NCI-H2081 treated with DMSO at 0.1 percent for 48 hours (cell line): ENCODE results near the gene TAS1R2.
"Not testable (repeated sequence)": the region's sequence is repeated elsewhere in the genome, so short reads cannot be mapped to it uniquely, and the experiment has no call there.

Experiments used
- DNase-seq: peaks from one replicate; lab custom pipeline; 2025; lab: John Stamatoyannopoulos, UW

Gene TAS1R2

DNA sequence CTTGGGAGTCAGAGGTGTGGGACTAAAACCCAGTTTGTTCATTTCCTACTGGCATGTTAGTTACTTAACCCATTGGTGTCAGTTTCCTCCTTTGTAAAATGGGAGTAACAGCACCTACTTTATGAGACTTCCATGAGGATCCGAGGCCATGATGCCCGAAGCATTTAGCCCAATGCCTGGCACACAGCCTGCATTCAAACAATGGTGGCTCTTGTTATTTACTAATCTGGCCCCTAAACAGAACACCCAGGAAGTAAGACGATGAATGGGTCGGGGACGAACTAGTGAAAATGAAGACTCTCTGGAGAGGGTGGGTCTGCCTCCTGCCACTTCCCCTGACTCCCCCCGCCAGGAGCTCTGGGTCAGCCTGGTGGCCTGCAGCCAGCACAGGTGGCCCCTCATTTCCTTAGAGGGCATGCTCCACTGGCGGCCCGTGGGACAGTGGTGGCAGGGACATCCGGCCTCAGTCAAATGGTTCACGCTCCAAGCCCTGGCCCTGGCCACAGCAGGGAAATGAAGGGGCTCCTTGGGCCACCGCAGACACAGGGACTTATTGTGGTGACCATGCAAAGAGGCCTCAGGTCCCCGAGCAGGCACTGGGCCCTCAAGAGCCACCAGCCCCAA, 9.5 kb upstream of the TAS1R2 start:
- DNase-seq: no peak

DNA sequence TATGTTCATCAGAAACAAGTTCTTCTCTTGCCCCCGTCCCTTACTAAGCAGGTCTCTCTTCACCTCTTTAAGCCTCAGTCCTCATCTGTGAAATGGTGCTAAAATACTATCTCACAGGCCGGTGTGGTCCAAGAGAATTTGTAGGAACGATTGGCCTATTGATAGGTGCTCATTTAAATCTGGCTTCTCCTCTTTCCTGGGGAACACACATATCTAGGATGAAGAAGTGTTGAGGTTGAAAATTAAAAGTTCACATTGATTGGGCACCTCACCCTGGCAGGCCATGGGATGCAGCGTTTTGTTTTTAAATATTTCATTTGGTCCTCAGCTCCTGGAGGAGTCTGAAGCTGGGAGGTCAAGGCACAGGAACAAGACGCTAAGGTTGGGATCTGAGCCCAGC, 8.9 kb upstream of the TAS1R2 start:
- no peak for DNase-seq

DNA sequence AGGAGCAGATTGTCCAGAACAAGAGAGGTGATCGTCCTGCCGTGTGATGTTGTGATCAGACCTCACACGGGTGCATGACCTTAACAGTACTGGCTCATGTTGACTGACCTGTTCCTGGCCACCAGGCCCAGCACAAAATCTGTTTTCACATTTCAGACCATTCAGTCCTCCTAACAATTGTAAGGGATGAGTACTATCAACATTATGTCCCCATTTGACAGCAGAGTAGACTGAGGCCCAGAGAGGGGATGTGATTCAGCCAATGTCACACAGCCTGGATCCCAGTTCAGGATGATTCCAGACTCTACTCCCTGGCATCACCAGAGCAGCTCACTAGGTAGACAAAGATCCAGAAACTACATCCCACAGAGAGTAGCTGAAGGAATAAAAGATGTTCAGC, 7.4 kb upstream of the TAS1R2 start:
- DNase-seq: no peak

DNA sequence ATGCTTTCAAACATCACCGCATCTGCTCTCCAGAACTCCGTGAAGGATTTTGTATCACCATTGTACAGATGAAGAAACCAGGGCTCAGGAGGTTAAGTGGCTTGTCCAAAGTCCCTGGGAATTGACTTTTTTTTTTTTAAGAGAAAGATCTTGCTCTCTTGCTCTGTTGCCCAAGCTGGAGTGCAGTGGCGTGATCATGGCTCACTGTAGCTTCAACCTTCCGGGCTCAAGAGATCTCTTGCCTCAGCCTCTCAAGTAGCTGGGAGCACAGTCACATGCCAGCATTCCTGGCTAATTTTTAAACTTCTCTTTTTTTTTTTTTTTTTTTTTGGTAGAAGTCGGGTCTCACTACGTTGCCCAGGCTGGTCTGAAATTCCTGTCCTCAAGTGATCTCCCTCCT, 6.9 kb upstream of the TAS1R2 start:
- no peak for DNase-seq

DNA sequence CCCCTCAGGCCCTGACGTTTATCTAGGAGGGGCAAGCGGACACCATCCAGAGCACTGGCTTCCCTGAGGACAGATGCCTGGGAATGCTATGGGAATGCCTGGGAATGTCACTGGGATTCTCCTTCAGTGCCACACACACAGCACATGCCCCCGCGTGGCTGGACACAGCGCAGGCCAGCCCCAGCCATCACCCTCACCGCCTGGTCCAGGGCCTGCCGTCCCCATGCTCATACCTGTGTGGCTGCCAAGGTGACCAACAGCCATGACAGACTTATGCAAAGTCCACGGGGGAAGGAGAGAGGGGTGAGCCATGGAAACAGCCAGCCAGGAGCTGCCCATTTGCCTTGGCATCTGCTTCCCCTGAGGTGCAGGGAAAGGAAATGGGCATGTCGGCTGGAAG, 5.7 kb upstream of the TAS1R2 start:
- DNase-seq: no peak

DNA sequence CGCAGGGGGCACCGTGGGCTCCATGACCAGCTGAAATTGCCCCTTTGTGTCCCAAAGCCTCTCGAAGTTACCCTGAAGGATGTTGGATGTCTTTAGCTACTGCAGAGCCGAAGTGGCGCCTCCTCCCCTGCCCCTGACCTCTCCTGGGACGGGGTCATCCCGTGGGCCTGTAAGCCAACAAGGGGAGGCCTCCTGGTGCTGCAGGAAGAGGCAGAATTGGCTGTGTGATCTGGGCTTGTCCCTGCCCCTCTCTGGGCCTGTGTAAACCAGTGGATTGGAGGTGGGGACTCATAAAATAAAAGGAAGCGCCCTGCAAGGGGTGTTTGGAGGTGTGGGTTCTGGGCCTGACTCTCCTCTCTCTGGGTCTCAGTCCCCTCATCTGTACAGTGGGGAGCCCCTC, 2.1 kb upstream of the TAS1R2 start:
- DNase-seq: no peak

- no peak for DNase-seq
These were observed 1.6 kb upstream of the TAS1R2 start for GRCh38 chr1:18861082-18861481.

GRCh38 chr1:18858070-18858688, 1.3 kb downstream of the TAS1R2 start:
- no peak for DNase-seq

DNA sequence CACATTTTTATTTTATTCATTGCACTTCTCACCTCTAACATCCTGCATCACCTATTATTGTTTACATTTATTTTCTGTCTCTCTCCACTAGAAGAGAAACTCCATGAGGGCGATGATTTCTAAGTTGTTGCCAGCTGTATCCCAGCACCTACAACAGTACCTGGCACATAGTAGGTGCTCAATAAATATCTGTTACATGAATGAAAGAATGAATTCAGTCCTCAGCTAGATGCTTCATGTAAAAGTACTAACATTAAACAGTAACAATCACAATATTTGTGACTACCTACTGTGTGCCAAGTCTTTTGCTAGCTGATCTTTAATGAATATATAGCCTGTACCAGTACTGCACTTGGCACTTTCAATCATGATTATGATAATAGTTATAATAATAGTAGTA, 3.0 kb downstream of the TAS1R2 start:
- no peak for DNase-seq

- no peak for DNase-seq
These were observed 3.9 kb downstream of the TAS1R2 start for GRCh38 chr1:18855573-18855972.

- DNase-seq: no peak
These were observed 5.0 kb downstream of the TAS1R2 start for GRCh38 chr1:18854331-18855025.

- no peak for DNase-seq
These were observed 7.0 kb downstream of the TAS1R2 start for GRCh38 chr1:18852501-18852900.

GRCh38 chr1:18849261-18849711, 10.2 kb downstream of the TAS1R2 start:
- no peak for DNase-seq

DNA sequence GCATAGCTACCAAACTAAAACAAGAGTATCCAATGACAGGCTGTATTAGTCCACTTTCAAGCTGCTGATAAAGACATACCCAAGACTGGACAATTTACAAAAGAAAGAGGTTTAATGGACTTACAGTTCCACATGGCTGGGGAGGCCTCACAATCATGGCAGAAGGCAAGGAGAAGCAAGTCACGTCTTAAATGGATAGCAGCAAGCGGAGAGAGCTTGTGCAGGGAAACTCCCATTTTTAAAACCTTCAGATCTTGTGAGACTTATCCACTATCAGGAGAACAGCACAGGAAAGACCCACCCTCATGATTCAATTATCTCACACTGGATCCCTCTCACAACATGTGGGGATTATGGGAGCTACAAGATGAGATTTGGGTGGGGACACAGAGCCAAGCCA, 11.7 kb downstream of the TAS1R2 start:
- not testable (repeated sequence) for DNase-seq

- no peak for DNase-seq
These were observed 19.3 kb downstream of the TAS1R2 start for GRCh38 chr1:18840145-18840544.

GRCh38 chr1:18836654-18837053, 22.8 kb downstream of the TAS1R2 start:
- no peak for DNase-seq

- DNase-seq: not testable (repeated sequence)
These were observed 27.1 kb downstream of the TAS1R2 start for GRCh38 chr1:18832319-18832718.

GRCh38 chr1:18831656-18832055, 27.8 kb downstream of the TAS1R2 start:
- DNase-seq: no peak

- DNase-seq: no peak
These were observed 28.9 kb downstream of the TAS1R2 start for GRCh38 chr1:18830596-18830995.

DNA sequence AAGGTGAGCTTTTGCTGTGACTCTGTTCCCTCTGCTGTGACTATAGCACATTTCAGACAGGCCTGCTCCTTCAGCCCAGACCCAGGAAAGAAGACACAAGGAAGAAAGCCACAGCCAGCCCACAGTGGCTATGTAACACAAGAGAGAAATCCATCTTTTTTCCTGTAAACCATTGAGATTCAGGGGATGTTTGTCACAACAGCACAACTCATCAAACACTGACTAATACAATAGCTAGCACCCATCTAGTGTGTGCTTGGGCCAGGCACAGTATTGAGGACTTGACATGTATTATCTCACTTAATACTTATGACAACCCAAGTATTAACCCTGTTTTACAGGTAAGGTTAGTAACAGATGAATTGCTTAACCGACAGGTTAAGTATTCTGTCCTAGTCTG, 29.8 kb downstream of the TAS1R2 start:
- no peak for DNase-seq

DNA sequence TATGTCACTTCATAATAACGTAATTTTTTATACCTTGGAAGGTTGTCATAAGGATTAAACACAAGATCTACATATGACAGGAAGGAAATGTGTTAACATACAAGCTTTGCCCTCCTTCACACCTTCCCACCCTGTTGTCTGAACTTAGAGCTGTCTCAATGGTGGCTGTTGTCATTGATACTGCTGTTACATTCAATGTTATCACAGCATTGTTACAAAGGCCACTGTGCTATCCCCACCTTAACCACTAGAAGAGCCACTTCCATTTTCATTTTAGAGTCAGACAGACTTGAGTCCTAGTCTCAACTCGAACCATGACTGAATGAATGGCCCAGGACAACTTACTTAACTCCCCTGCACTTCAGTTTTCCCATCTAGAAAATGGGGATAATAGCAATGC, 31.2 kb downstream of the TAS1R2 start:
- no peak for DNase-seq

DNA sequence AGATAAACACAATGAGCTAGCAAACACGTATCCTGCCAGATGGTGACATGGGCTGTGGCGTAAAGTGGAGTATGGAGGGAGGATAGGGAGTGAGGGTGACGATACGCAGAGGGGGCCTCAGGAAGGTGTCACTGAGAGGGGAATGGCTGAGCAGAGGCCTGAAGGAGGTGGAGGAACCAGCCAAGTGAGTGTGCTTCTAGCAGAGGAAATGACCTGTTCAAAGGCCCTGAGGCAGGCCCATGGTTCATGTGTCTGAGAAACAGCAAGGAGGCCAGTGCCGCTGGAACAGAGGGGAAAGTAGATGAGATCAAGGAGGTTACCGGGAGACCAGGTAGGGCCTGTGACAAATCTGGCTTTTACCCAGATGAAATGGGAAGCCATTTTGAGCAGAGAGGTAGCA, 36.0 kb downstream of the TAS1R2 start:
- no peak for DNase-seq

- DNase-seq: no peak
These were observed 38.4 kb downstream of the TAS1R2 start for GRCh38 chr1:18820791-18821641.
